IMR-90 (cell line): Measurements from ENCODE around the gene MRPS22.

ENCODE experiments used
- CHD1 ChIP-seq: IDR thresholded peaks from 2 replicates; pipeline ENCODE4 v1.6.1; 2012; ENCODE audit warnings: low read depth, low read length, improper control_type of control experiment
- FOS ChIP-seq: fragments of 150-350 bp; IDR thresholded peaks from 2 replicates; pipeline ENCODE4 v1.6.1; 2016; ENCODE audit warnings: low read depth, low read length
- MAFK ChIP-seq: IDR thresholded peaks from 2 replicates; pipeline ENCODE4 v1.6.1; 2012; ENCODE audit warnings: low read depth, low read length, improper control_type of control experiment
- MAZ ChIP-seq: IDR thresholded peaks from 2 replicates; pipeline ENCODE4 v1.6.1; 2012; ENCODE audit warnings: low read depth, mild to moderate bottlenecking, low read length, improper control_type of control experiment, moderate library complexity, borderline replicate concordance
- POLR2A ChIP-seq: IDR thresholded peaks from 2 replicates; pipeline ENCODE4 v1.6.1; 2012; ENCODE audit warnings: mild to moderate bottlenecking, low read depth, low read length
- RAD21 ChIP-seq: IDR thresholded peaks from 2 replicates; pipeline ENCODE4 v1.6.1; 2012; ENCODE audit warnings: low read length, improper control_type of control experiment
- RFX5 ChIP-seq: IDR thresholded peaks from 2 replicates; pipeline ENCODE4 v1.8.0; 2012; ENCODE audit warnings: low read depth, mild to moderate bottlenecking, low read length, moderate library complexity
- TF ChIP-seq, protein P1 (sequence below): conservative IDR thresholded peaks from 2 replicates; pipeline ENCODE4 v1.5.1; 2012; ENCODE audit warnings: mild to moderate bottlenecking, low read depth, low read length, improper control_type of control experiment

- TF ChIP-seq RFX5 (no peak), RAD21 (no peak), MAZ (no peak), POLR2A (no peak), FOS (no peak), MAFK (no peak), CHD1 (no peak)
- TF ChIP-seq, protein P1, sequence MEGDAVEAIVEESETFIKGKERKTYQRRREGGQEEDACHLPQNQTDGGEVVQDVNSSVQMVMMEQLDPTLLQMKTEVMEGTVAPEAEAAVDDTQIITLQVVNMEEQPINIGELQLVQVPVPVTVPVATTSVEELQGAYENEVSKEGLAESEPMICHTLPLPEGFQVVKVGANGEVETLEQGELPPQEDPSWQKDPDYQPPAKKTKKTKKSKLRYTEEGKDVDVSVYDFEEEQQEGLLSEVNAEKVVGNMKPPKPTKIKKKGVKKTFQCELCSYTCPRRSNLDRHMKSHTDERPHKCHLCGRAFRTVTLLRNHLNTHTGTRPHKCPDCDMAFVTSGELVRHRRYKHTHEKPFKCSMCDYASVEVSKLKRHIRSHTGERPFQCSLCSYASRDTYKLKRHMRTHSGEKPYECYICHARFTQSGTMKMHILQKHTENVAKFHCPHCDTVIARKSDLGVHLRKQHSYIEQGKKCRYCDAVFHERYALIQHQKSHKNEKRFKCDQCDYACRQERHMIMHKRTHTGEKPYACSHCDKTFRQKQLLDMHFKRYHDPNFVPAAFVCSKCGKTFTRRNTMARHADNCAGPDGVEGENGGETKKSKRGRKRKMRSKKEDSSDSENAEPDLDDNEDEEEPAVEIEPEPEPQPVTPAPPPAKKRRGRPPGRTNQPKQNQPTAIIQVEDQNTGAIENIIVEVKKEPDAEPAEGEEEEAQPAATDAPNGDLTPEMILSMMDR: no peak
These were observed 36.8 kb downstream of the MRPS22 start for GRCh38 chr3:139380575-139380974.
